HCT116 (cell line): ENCODE data around the gene HDAC7. TPM values are rescaled to one million over a fixed set of nuclear protein-coding genes. Genes with fewer than 3 reads are reported as not detected.

Source experiments
- ATAC-seq: fragments of 200-7000 bp; cut with Tn5 transposase; 2 replicates; pipeline ENCODE4 v1.9.1; 2020; ENCODE audit warnings: mild to moderate bottlenecking, moderate library complexity
- BruUV-seq: library from RNA; stranded (reverse); fragments of 400-500 nt; replicated peaks from 2 replicates; lab custom pipeline; 2021; lab: Mats Ljungman, UMichigan
- CTCF ChIA-PET: fragments of 300-600 bp; sonication (Branson Sonifier 250); formaldehyde crosslinking; loops from one replicate; lab custom pipeline; 2021; ENCODE audit warnings: antibody characterized with exemption; lab: Charles Lee
- POLR2A ChIA-PET: fragments of 300-600, 350-600 bp; sonication (Branson Sonifier 250); formaldehyde crosslinking; loops from one replicate; lab custom pipeline; 2021; ENCODE audit warnings: antibody characterized with exemption; lab: Charles Lee
- RAD21 ChIA-PET, 2 experiments: fragments of 300-600 bp; sonication (Branson Sonifier 250); formaldehyde crosslinking; loops; one replicate each; lab custom pipeline; 2023; ENCODE audit warnings: low total read pairs in 2 of 2; ENCODE audit not compliant: uncharacterized antibody in 2 of 2, unreplicated experiment in 2 of 2, low non-redundant PET in 1 of 2; lab: Charles Lee
- DNase-seq: peaks from one replicate; pipeline ENCODE4 v3.0.0-alpha.2; 2010; ENCODE audit warnings: low read depth, low spot score
- H2AFZ ChIP-seq: fragments of 200-600 bp; shearing (Covaris generic), sonication (generic); 2 replicates; pipeline ENCODE4 v1.6.1; 2017; ENCODE audit warnings: low read depth, mixed run types, mixed read lengths, antibody characterized with exemption, low read length; ENCODE audit not compliant: poor library complexity, severe bottlenecking
- H3K27ac ChIP-seq: 2 replicates; pipeline ENCODE4 v1.5.1; 2012; ENCODE audit warnings: low read depth, low read length
- H3K27me3 ChIP-seq: fragments of 200-600 bp; sonication (generic); 2 replicates; pipeline ENCODE4 v1.6.1; 2016; ENCODE audit warnings: mixed run types, low read length, mixed read lengths; ENCODE audit not compliant: insufficient read depth
- H3K36me3 ChIP-seq, 2 experiments: fragments of 200-500 bp in 1 of 2; fragments of 200-600 bp in 1 of 2; sonication (Bioruptor generic) in 1 of 2; sonication (generic) in 1 of 2; 2 replicates each; pipeline versions ENCODE4 v1.5.1 to v1.6.1; 2014 to 2016; ENCODE audit warnings: low read length in 2 of 2, inconsistent platforms in 1 of 2, mixed read lengths in 1 of 2, mixed run types in 1 of 2; ENCODE audit not compliant: insufficient read depth in 2 of 2, control insufficient read depth in 1 of 2
- H3K4me1 ChIP-seq, 2 experiments: fragments of 200-600 bp in 1 of 2; sonication (generic) in 1 of 2; 2 replicates each; pipeline versions ENCODE4 v1.5.1 to v1.6.1; 2012 to 2017; ENCODE audit warnings: low read length in 2 of 2, inconsistent platforms in 1 of 2, mild to moderate bottlenecking in 1 of 2, mixed read lengths in 1 of 2, mixed run types in 1 of 2, moderate library complexity in 1 of 2; ENCODE audit not compliant: insufficient read depth in 2 of 2, control insufficient read depth in 1 of 2
- H3K4me2 ChIP-seq: fragments of 200-600 bp; sonication (generic); 2 replicates; pipeline ENCODE4 v1.6.1; 2017; ENCODE audit warnings: mixed run types, low read length, mixed read lengths
- H3K4me3 ChIP-seq, 2 experiments: fragments of 200-600 bp in 1 of 2; sonication (generic) in 1 of 2; replicated peaks in 1 of 2; 2 replicates each; pipeline ENCODE4 v1.5.1; 2011 to 2016; ENCODE audit warnings: low read length in 2 of 2, control low read depth in 1 of 2, low read depth in 1 of 2, mild to moderate bottlenecking in 1 of 2, mixed read lengths in 1 of 2, mixed run types in 1 of 2
- H3K79me2 ChIP-seq: fragments of 200-600 bp; sonication (generic); 2 replicates; pipeline ENCODE4 v1.6.1; 2017; ENCODE audit warnings: mild to moderate bottlenecking, mixed run types, low read length, moderate library complexity, mixed read lengths; ENCODE audit not compliant: insufficient read depth
- H3K9ac ChIP-seq: fragments of 200-600 bp; sonication (generic); 2 replicates; pipeline ENCODE4 v1.6.1; 2016; ENCODE audit warnings: low read length, mixed read lengths
- H3K9me2 ChIP-seq: fragments of 200-600 bp; sonication (generic), shearing (Covaris generic); 2 replicates; pipeline ENCODE4 v1.6.1; 2017; ENCODE audit warnings: mixed run types, mild to moderate bottlenecking, moderate library complexity; ENCODE audit not compliant: insufficient read depth
- H3K9me3 ChIP-seq, 2 experiments: fragments of 200-500 bp in 1 of 2; fragments of 200-600 bp in 1 of 2; sonication (Bioruptor generic) in 1 of 2; sonication (generic) in 1 of 2; 2 replicates each; pipeline ENCODE4 v1.6.1; 2014 to 2017; ENCODE audit warnings: low read length in 2 of 2, mixed read lengths in 2 of 2, inconsistent platforms in 1 of 2, low read depth in 1 of 2, mild to moderate bottlenecking in 1 of 2, mixed run types in 1 of 2, moderate library complexity in 1 of 2; ENCODE audit not compliant: control insufficient read depth in 1 of 2, insufficient read depth in 1 of 2
- H4K20me1 ChIP-seq: fragments of 200-600 bp; sonication (generic), shearing (Covaris generic); 2 replicates; pipeline ENCODE4 v1.6.1; 2017; ENCODE audit warnings: mixed run types, mild to moderate bottlenecking, moderate library complexity; ENCODE audit not compliant: insufficient read depth
- EZH2 ChIP-seq: fragments of 200-600 bp; sonication (generic); IDR thresholded peaks from 2 replicates; pipeline ENCODE4 v1.6.1; 2017; ENCODE audit warnings: antibody characterized with exemption, mixed run types
- EZH2phosphoT487 ChIP-seq: fragments of 200-600 bp; IDR thresholded peaks from 2 replicates; pipeline ENCODE4 v1.6.1; 2018; ENCODE audit warnings: antibody characterized with exemption, borderline replicate concordance
- MAX ChIP-seq: IDR thresholded peaks from 2 replicates; pipeline ENCODE4 v1.6.1; 2012
- POLR2A ChIP-seq: IDR thresholded peaks from 2 replicates; pipeline ENCODE4 v1.7.0; 2011; ENCODE audit warnings: borderline replicate concordance; ENCODE audit not compliant: insufficient read depth, insufficient read length; ENCODE audit errors: extremely low read depth
- RAD21 ChIP-seq: IDR thresholded peaks from 2 replicates; pipeline ENCODE4 v1.6.1; 2012; ENCODE audit warnings: low read depth, mild to moderate bottlenecking
- SIN3A ChIP-seq: IDR thresholded peaks from 2 replicates; pipeline ENCODE4 v1.6.1; 2012; ENCODE audit warnings: low read depth
- SRF ChIP-seq: IDR thresholded peaks from 2 replicates; pipeline ENCODE4 v1.6.1; 2012; ENCODE audit warnings: low read depth
- TCF7L2 ChIP-seq: IDR thresholded peaks from 2 replicates; pipeline ENCODE4 v1.7.0; 2011; ENCODE audit warnings: borderline replicate concordance, inconsistent platforms; ENCODE audit not compliant: insufficient read depth, insufficient read length; ENCODE audit errors: extremely low read depth
- YY1 ChIP-seq: IDR thresholded peaks from 2 replicates; pipeline ENCODE4 v1.6.1; 2011; ENCODE audit warnings: low read length, low read depth, moderate library complexity, mild to moderate bottlenecking; ENCODE audit not compliant: insufficient replicate concordance; ENCODE audit errors: extremely low read depth
- ZNF274 ChIP-seq: fragments of 200-500 bp; sonication (Bioruptor generic); IDR thresholded peaks from 2 replicates; pipeline ENCODE4 v1.6.1; 2014; ENCODE audit warnings: mild to moderate bottlenecking, low read depth, low read length, inconsistent platforms
- intact Hi-C: fragments of 100-400 bp; cut with micrococcal nuclease; formaldehyde crosslinking; loops from 2 replicates; pipeline ENCODE4 v1.10.0; 2022
- total RNA-seq: library from RNA; stranded (reverse); gene quantifications from one replicate; pipeline ENCODE4 v1.2.1, GENCODE V29; 2021; ENCODE audit not compliant: unreplicated experiment
- TF ChIP-seq, protein P1 (sequence below): IDR thresholded peaks from 2 replicates; pipeline ENCODE4 v1.6.1; 2012; ENCODE audit warnings: low read depth
- TF ChIP-seq, protein P2 (sequence below), 3 experiments: fragments of 200-600 bp in 1 of 3; sonication (generic) in 1 of 3; IDR thresholded peaks in 2 of 3; conservative IDR thresholded peaks in 1 of 3; 2 replicates each; pipeline ENCODE4 v1.5.1; 2012 to 2017; ENCODE audit warnings: low read depth in 2 of 3, low read length in 2 of 3, antibody characterized with exemption in 1 of 3, borderline replicate concordance in 1 of 3, control low read depth in 1 of 3, mild to moderate bottlenecking in 1 of 3, mixed read lengths in 1 of 3, mixed run types in 1 of 3, moderate library complexity in 1 of 3; ENCODE audit not compliant: insufficient read depth in 1 of 3

HDAC7 gene
- total RNA-seq, 1 experiment from 2014 or later: 38.1 TPM

DNA sequence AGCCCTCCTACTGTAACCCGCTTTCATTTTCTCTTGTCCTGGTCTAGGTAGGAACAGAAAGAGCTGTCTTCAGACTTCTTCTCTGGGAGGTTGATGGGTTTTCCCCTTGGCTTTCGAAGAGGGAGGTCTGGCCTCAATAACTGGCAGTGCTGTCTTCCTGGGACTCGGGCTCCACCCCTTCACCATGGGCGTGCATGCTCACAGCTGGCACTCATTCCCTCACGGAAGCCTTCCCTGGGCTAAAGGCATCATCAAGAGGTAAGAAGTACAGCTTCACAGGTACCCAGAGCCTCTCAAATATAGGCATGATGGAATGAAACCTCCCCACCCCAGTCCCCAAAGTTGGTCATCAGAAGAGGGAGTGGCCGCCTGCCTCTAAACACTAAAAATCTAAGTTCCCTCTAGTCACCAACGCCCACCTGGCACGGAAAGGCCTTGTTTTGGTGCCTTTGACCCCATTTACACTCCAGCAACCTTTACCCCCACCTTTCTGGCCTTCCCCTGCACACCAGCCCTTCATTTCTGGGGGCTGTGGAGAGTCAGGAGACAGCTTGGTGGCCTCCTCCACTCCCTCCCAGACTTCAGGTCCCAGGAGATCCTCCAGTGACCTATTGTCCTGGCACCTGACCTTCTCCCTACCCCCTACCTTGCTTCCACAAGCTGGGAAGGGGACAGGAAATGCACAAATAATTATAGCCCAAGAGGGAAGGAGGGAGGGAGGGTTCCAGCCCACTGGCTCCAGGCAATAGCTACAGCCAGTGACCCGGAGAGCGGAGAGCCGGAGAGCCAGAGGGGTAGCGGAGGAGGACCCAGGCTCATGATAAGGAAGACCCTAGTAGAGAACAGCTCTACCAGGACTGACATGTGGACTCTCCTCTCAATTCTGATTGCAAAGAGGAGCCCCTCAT, 63.8 kb downstream of the HDAC7 start:
- Histone ChIP-seq H3K27me3 (no peaks in the 10 kb centered on the region), H3K9me3 (no peaks in the 10 kb centered on the region), H3K9ac (no peak overlapping the region), H4K20me1 (no peaks in the 10 kb centered on the region), H2AFZ (no peak overlapping the region), H3K4me1 (peaks cover 43 to 63% of the 10 kb centered on the region in 2 experiments), H3K4me3 (no peak overlapping the region), H3K36me3 (no peaks in the 10 kb centered on the region), H3K27ac (no peak overlapping the region), H3K79me2 (no peaks in the 10 kb centered on the region), H3K4me2 (no peak overlapping the region), H3K9me2 (no peaks in the 10 kb centered on the region)
- RAD21 ChIA-PET: interaction anchor here in 1 of 2 experiments (1.2 kb wide), 1 partner anchor 82 kb away, joined by 4 read pairs; no protein-coding TSS in a partner anchor
- DNase-seq: no peak
- no TSS peak for BruUV-seq
- intact Hi-C loops: no loop called here
- ATAC-seq: no peak
- CTCF ChIA-PET: interaction anchor here (0.6 to 9.1 kb wide), 4 partner anchors 11 to 66 kb away, joined by 3 to 75 read pairs (median 14); no protein-coding TSS in a partner anchor
- POLR2A ChIA-PET: no interaction called here
- TF ChIP-seq RAD21 (no peak), MAX (no peak), SIN3A (no peak), TCF7L2 (no peak), YY1 (no peak), ZNF274 (no peak), EZH2phosphoT487 (no peak), EZH2 (no peak), POLR2A (no peak), SRF (no peak)
- TF ChIP-seq, protein P1, sequence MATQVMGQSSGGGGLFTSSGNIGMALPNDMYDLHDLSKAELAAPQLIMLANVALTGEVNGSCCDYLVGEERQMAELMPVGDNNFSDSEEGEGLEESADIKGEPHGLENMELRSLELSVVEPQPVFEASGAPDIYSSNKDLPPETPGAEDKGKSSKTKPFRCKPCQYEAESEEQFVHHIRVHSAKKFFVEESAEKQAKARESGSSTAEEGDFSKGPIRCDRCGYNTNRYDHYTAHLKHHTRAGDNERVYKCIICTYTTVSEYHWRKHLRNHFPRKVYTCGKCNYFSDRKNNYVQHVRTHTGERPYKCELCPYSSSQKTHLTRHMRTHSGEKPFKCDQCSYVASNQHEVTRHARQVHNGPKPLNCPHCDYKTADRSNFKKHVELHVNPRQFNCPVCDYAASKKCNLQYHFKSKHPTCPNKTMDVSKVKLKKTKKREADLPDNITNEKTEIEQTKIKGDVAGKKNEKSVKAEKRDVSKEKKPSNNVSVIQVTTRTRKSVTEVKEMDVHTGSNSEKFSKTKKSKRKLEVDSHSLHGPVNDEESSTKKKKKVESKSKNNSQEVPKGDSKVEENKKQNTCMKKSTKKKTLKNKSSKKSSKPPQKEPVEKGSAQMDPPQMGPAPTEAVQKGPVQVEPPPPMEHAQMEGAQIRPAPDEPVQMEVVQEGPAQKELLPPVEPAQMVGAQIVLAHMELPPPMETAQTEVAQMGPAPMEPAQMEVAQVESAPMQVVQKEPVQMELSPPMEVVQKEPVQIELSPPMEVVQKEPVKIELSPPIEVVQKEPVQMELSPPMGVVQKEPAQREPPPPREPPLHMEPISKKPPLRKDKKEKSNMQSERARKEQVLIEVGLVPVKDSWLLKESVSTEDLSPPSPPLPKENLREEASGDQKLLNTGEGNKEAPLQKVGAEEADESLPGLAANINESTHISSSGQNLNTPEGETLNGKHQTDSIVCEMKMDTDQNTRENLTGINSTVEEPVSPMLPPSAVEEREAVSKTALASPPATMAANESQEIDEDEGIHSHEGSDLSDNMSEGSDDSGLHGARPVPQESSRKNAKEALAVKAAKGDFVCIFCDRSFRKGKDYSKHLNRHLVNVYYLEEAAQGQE: no peak
- TF ChIP-seq, protein P2, sequence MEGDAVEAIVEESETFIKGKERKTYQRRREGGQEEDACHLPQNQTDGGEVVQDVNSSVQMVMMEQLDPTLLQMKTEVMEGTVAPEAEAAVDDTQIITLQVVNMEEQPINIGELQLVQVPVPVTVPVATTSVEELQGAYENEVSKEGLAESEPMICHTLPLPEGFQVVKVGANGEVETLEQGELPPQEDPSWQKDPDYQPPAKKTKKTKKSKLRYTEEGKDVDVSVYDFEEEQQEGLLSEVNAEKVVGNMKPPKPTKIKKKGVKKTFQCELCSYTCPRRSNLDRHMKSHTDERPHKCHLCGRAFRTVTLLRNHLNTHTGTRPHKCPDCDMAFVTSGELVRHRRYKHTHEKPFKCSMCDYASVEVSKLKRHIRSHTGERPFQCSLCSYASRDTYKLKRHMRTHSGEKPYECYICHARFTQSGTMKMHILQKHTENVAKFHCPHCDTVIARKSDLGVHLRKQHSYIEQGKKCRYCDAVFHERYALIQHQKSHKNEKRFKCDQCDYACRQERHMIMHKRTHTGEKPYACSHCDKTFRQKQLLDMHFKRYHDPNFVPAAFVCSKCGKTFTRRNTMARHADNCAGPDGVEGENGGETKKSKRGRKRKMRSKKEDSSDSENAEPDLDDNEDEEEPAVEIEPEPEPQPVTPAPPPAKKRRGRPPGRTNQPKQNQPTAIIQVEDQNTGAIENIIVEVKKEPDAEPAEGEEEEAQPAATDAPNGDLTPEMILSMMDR (IDR thresholded peaks at IDR 0.05 in 2 of 3, conservative IDR thresholded peaks at IDR 0.05 in 1 of 3; ENCODE audit: borderline replicate concordance in 1 of 3, insufficient read depth in 1 of 3, low read depth in 2 of 3, low read length in 2 of 3): no peak
